Body of pancreas (tissue), 4 donors: Measurements from ENCODE around the gene RPL12.

Experiments
- CTCF ChIP-seq, 7 experiments: fragments of 450-650 bp in 4 of 7; fragments of 200-600 bp in 3 of 7; sonication (generic) in 3 of 7; IDR thresholded peaks; one replicate each; pipeline ENCODE4 v1.5.1; 2016 to 2019; ENCODE audit warnings: antibody characterized with exemption in 7 of 7
- POLR2A ChIP-seq, 3 donors: fragments of 450-650 bp; IDR thresholded peaks; one replicate each; pipeline ENCODE4 v1.6.1; 2016; ENCODE audit warnings: antibody characterized with exemption in 3 of 3, mild to moderate bottlenecking in 2 of 3

GRCh38 chr9:127399736-127400269 is 51.4 kb downstream of the RPL12 start:
- TF ChIP-seq CTCF (IDR thresholded peaks at IDR 0.05) (no peak), POLR2A (IDR thresholded peaks at IDR 0.05) (no peak)
